HUES6 (cell line): ENCODE data around the gene NOP53.
"Not testable (repeated sequence)": the region's sequence is repeated elsewhere in the genome, so short reads cannot be mapped to it uniquely, and the experiment has no call there.

Experiments
- H3K27ac ChIP-seq: 2 replicates; pipeline ENCODE4 v1.7.0; 2013; ENCODE audit warnings: low read depth, mild to moderate bottlenecking, low read length, inconsistent platforms
- H3K27me3 ChIP-seq: 2 replicates; pipeline ENCODE4 v1.6.1; 2013; ENCODE audit warnings: low read length; ENCODE audit not compliant: control insufficient read depth, insufficient read depth
- H3K36me3 ChIP-seq: 2 replicates; pipeline ENCODE4 v1.6.1; 2013; ENCODE audit warnings: low read length; ENCODE audit not compliant: control insufficient read depth, insufficient read depth
- H3K4me1 ChIP-seq: 2 replicates; pipeline ENCODE4 v1.6.1; 2013; ENCODE audit warnings: low read length; ENCODE audit not compliant: control insufficient read depth, insufficient read depth
- H3K4me3 ChIP-seq: 2 replicates; pipeline ENCODE4 v1.5.1; 2013; ENCODE audit warnings: low read depth, low read length
- H3K9ac ChIP-seq: one replicate; pipeline ENCODE4 v1.6.1; 2013; ENCODE audit warnings: mild to moderate bottlenecking, low read length
- H3K9me3 ChIP-seq: 2 replicates; pipeline ENCODE4 v1.6.1; 2013; ENCODE audit warnings: low read depth, low read length; ENCODE audit not compliant: control insufficient read depth, insufficient read depth

Gene NOP53

GRCh38 chr19:47755762-47756626 lies 10.6 kb downstream of the NOP53 start:
- Histone ChIP-seq H3K36me3 (peaks cover 79% of the 10 kb centered on the region), H3K9ac (no peak overlapping the region), H3K4me1 (no peaks in the 10 kb centered on the region), H3K9me3 (no peaks in the 10 kb centered on the region), H3K27ac (no peak overlapping the region), H3K27me3 (no peaks in the 10 kb centered on the region), H3K4me3 (no peak overlapping the region)

GRCh38 chr19:47756627-47756929 lies 11.2 kb downstream of the NOP53 start:
- no peak overlapping the region for H3K9ac ChIP-seq
- no peak overlapping the region for H3K4me3 ChIP-seq

GRCh38 chr19:47756953-47757608 lies 11.7 kb downstream of the NOP53 start:
- H3K4me1 ChIP-seq, result no peaks in the 10 kb centered on the region
- H3K36me3 ChIP-seq, result peaks cover 70% of the 10 kb centered on the region
- no peak overlapping the region for H3K9ac ChIP-seq
- H3K4me3 ChIP-seq, result no peak overlapping the region
- H3K27ac ChIP-seq, result no peak overlapping the region
- no peaks in the 10 kb centered on the region for H3K27me3 ChIP-seq
- H3K9me3 ChIP-seq, result no peaks in the 10 kb centered on the region

More at GRCh38 chr19:47756627-47756929, 11.2 kb downstream of the NOP53 start:
- no peaks in the 10 kb centered on the region for H3K27me3 ChIP-seq
- H3K27ac ChIP-seq, result no peak overlapping the region
- H3K9me3 ChIP-seq, result no peaks in the 10 kb centered on the region
- H3K36me3 ChIP-seq, result peaks cover 74% of the 10 kb centered on the region
- H3K4me1 ChIP-seq, result no peaks in the 10 kb centered on the region

GRCh38 chr19:47757617-47758442 lies 12.5 kb downstream of the NOP53 start:
- Histone ChIP-seq H3K27me3 (no peaks in the 10 kb centered on the region), H3K4me3 (no peak overlapping the region), H3K9me3 (no peaks in the 10 kb centered on the region), H3K36me3 (peaks cover 63% of the 10 kb centered on the region), H3K27ac (no peak overlapping the region), H3K4me1 (no peaks in the 10 kb centered on the region), H3K9ac (no peak overlapping the region)

GRCh38 chr19:47758443-47758804 lies 13.1 kb downstream of the NOP53 start:
- no peak overlapping the region for H3K9ac ChIP-seq
- H3K4me1 ChIP-seq, result no peaks in the 10 kb centered on the region
- no peaks in the 10 kb centered on the region for H3K9me3 ChIP-seq
- H3K27ac ChIP-seq, result no peak overlapping the region
- peaks cover 57% of the 10 kb centered on the region for H3K36me3 ChIP-seq
- H3K4me3 ChIP-seq, result no peak overlapping the region
- no peaks in the 10 kb centered on the region for H3K27me3 ChIP-seq

- Histone ChIP-seq H3K9me3 (no peaks in the 10 kb centered on the region), H3K4me3 (no peak overlapping the region), H3K4me1 (peaks cover 2% of the 10 kb centered on the region), H3K36me3 (peaks cover 38% of the 10 kb centered on the region), H3K9ac (no peak overlapping the region), H3K27ac (no peak overlapping the region), H3K27me3 (no peaks in the 10 kb centered on the region)
Observed at GRCh38 chr19:47760632-47760999, 15.3 kb downstream of the NOP53 start.

GRCh38 chr19:47761566-47761965 lies 16.2 kb downstream of the NOP53 start:
- Histone ChIP-seq H3K9me3 (no peaks in the 10 kb centered on the region), H3K4me1 (peaks cover 6% of the 10 kb centered on the region), H3K4me3 (no peak overlapping the region), H3K36me3 (peaks cover 28% of the 10 kb centered on the region), H3K27ac (no peak overlapping the region), H3K27me3 (no peaks in the 10 kb centered on the region), H3K9ac (no peak overlapping the region)

- no peaks in the 10 kb centered on the region for H3K9me3 ChIP-seq
- H3K4me1 ChIP-seq, result peaks cover 6% of the 10 kb centered on the region
- no peak overlapping the region for H3K27ac ChIP-seq
- H3K9ac ChIP-seq, result no peak overlapping the region
- H3K27me3 ChIP-seq, result no peaks in the 10 kb centered on the region
- peaks cover 22% of the 10 kb centered on the region for H3K36me3 ChIP-seq
- H3K4me3 ChIP-seq, result no peak overlapping the region
Observed at GRCh38 chr19:47762151-47762550, 16.8 kb downstream of the NOP53 start.

- Histone ChIP-seq H3K9ac (no peak overlapping the region), H3K9me3 (no peaks in the 10 kb centered on the region), H3K27ac (no peak overlapping the region), H3K27me3 (no peaks in the 10 kb centered on the region), H3K4me1 (peaks cover 6% of the 10 kb centered on the region), H3K36me3 (peaks cover 16% of the 10 kb centered on the region), H3K4me3 (no peak overlapping the region)
Observed at GRCh38 chr19:47762615-47763308, 17.4 kb downstream of the NOP53 start.

GRCh38 chr19:47764705-47765104 lies 19.4 kb downstream of the NOP53 start:
- not testable (repeated sequence) for H3K4me1 ChIP-seq, H3K36me3 ChIP-seq, H3K4me3 ChIP-seq, H3K27ac ChIP-seq, H3K27me3 ChIP-seq, H3K9ac ChIP-seq, H3K9me3 ChIP-seq
